Keratinocyte (primary cell): ENCODE measurements around the gene MYL7. TPM values are rescaled to one million over a fixed set of nuclear protein-coding genes. Genes with fewer than 3 reads are reported as not detected.

Source experiments
- DNase-seq: peaks from one replicate; pipeline ENCODE4 v3.0.0-alpha.2; 2011; ENCODE audit warnings: low read depth, missing footprints, low spot score
- FAIRE-seq: peaks from 2 replicates; lab custom pipeline; 2011; peaks lifted over from hg19 to GRCh38; lab: Jason Lieb, UNC
- H2AFZ ChIP-seq: 2 replicates; pipeline ENCODE4 v1.6.0; 2012; ENCODE audit warnings: low read length, control low read depth, inconsistent platforms; ENCODE audit not compliant: control insufficient read depth
- H3K27ac ChIP-seq: 2 replicates; pipeline ENCODE4 v1.5.1; 2011; ENCODE audit warnings: low read length; ENCODE audit not compliant: control insufficient read depth, insufficient read depth
- H3K27me3 ChIP-seq: 3 replicates; pipeline ENCODE4 v1.6.0; 2011; ENCODE audit warnings: low read length; ENCODE audit not compliant: control insufficient read depth, insufficient read depth; ENCODE audit errors: extremely low read depth
- H3K36me3 ChIP-seq, 2 experiments: 2 replicates in 1 of 2; 3 replicates in 1 of 2; pipeline ENCODE4 v1.5.1; 2011; ENCODE audit warnings: low read length in 2 of 2, mild to moderate bottlenecking in 1 of 2; ENCODE audit not compliant: control insufficient read depth in 2 of 2, insufficient read depth in 2 of 2; ENCODE audit errors: extremely low read depth in 1 of 2
- H3K4me1 ChIP-seq: 3 replicates; pipeline ENCODE4 v1.5.1; 2011; ENCODE audit warnings: low read length; ENCODE audit not compliant: control insufficient read depth, insufficient read depth; ENCODE audit errors: extremely low read depth
- H3K4me2 ChIP-seq: 3 replicates; pipeline ENCODE4 v1.6.0; 2011; ENCODE audit warnings: low read depth, low read length; ENCODE audit not compliant: control insufficient read depth, insufficient read depth; ENCODE audit errors: extremely low read depth
- H3K4me3 ChIP-seq, 3 experiments: fragments of 200-600 bp in 1 of 3; sonication (generic) in 1 of 3; 2 replicates in 2 of 3; 3 replicates in 1 of 3; pipeline ENCODE4 v1.5.1; 2011 to 2016; ENCODE audit warnings: low read length in 3 of 3, mild to moderate bottlenecking in 3 of 3, control low read depth in 2 of 3, inconsistent platforms in 1 of 3, low read depth in 1 of 3, mixed read lengths in 1 of 3, mixed run types in 1 of 3, moderate library complexity in 1 of 3; ENCODE audit not compliant: control insufficient read depth in 2 of 3, insufficient read depth in 2 of 3; ENCODE audit errors: extremely low read depth in 1 of 3
- H3K79me2 ChIP-seq: 2 replicates; pipeline ENCODE4 v1.6.0; 2012; ENCODE audit warnings: low read length; ENCODE audit not compliant: control insufficient read depth, insufficient read depth
- H3K9ac ChIP-seq: 3 replicates; pipeline ENCODE4 v1.6.0; 2011; ENCODE audit warnings: low read length; ENCODE audit not compliant: control insufficient read depth, insufficient read depth; ENCODE audit errors: extremely low read depth
- H3K9me1 ChIP-seq: 3 replicates; pipeline ENCODE4 v1.6.0; 2011; ENCODE audit warnings: low read length; ENCODE audit not compliant: control insufficient read depth, insufficient read depth; ENCODE audit errors: extremely low read depth
- H3K9me3 ChIP-seq: 2 replicates; pipeline ENCODE4 v1.5.1; 2012; ENCODE audit warnings: low read depth, low read length; ENCODE audit not compliant: control insufficient read depth
- H4K20me1 ChIP-seq: 3 replicates; pipeline ENCODE4 v1.6.0; 2011; ENCODE audit warnings: low read length; ENCODE audit not compliant: control insufficient read depth, insufficient read depth; ENCODE audit errors: extremely low read depth
- CTCF ChIP-seq, 3 experiments: IDR thresholded peaks in 1 of 3; conservative IDR thresholded peaks in 1 of 3; optimal IDR thresholded peaks in 1 of 3; 2 replicates in 2 of 3; 3 replicates in 1 of 3; pipeline versions ENCODE3 to v1.5.1; 2011; ENCODE audit warnings: low read length in 3 of 3, mild to moderate bottlenecking in 3 of 3, moderate library complexity in 2 of 3, control low read depth in 1 of 3, inconsistent platforms in 1 of 3; ENCODE audit not compliant: insufficient read depth in 2 of 3; ENCODE audit errors: extremely low read depth in 1 of 3
- EZH2 ChIP-seq: IDR thresholded peaks from one replicate; pipeline ENCODE4 v1.6.1; 2012; ENCODE audit warnings: inconsistent platforms, mild to moderate bottlenecking, low read length, moderate library complexity
- dilution Hi-C: fragments of 300-500 bp; cut with MboI; formaldehyde crosslinking; loops from one replicate; pipeline ENCODE4 v1.7.0; 2020; ENCODE audit warnings: low sequenced_read_pairs; ENCODE audit not compliant: extremely low pct_ligation_motif_present
- polyA plus RNA-seq, 5 experiments: library from polyadenylated mRNA; depleted of rRNA in 3 of 5; stranded (reverse) in 3 of 5; stranded (forward) in 1 of 5; unstranded in 1 of 5; fragments of >200 nt; gene quantifications; 1 replicate in 1 of 5; 2 replicates in 3 of 5; 3 replicates in 1 of 5; pipeline versions ENCODE4 v1.2.1 to v1.2.3, GENCODE V29; 2011 to 2012; ENCODE audit warnings: missing spikeins in 2 of 5, low read depth in 1 of 5, low replicate concordance in 1 of 5

Gene MYL7
- polyA plus RNA-seq, 1 donor (not counting 4 experiments of a cell fraction or from before 2014, with no cell fraction given): 0.59 TPM

GRCh38 chr7:44136731-44137130 is 4.4 kb downstream of the MYL7 start:
- TF ChIP-seq CTCF (optimal IDR thresholded peaks at IDR 0.05 in 1 of 3, IDR thresholded peaks at IDR 0.05 in 1 of 3, conservative IDR thresholded peaks at IDR 0.05 in 1 of 3; ENCODE audit: extremely low read depth in 1 of 3, insufficient read depth in 2 of 3, low read length in 3 of 3) (no peak), EZH2 (no peak)
- Histone ChIP-seq H3K27ac (no peak overlapping the region), H3K9ac (no peak overlapping the region), H3K4me1 (no peaks in the 10 kb centered on the region), H3K4me2 (no peak overlapping the region), H4K20me1 (no peaks in the 10 kb centered on the region), H3K9me3 (no peaks in the 10 kb centered on the region), H3K27me3 (peaks cover 9% of the 10 kb centered on the region), H3K79me2 (no peaks in the 10 kb centered on the region), H3K4me3 (no peak overlapping the region), H3K36me3 (no peaks in the 10 kb centered on the region), H3K9me1 (no peaks in the 10 kb centered on the region), H2AFZ (no peak overlapping the region)
- FAIRE-seq (no peak), DNase-seq (no peak)
- dilution Hi-C loops: no loop called here

- FAIRE-seq: no peak
- H3K9ac ChIP-seq: no peak overlapping the region
Observed at GRCh38 chr7:44134943-44135628, 6.0 kb downstream of the MYL7 start.

More at GRCh38 chr7:44134943-44135628, 6.0 kb downstream of the MYL7 start:
- no peaks in the 10 kb centered on the region for H3K36me3 ChIP-seq
- no peaks in the 10 kb centered on the region for H4K20me1 ChIP-seq
- no peak overlapping the region for H3K27ac ChIP-seq
- no peak for DNase-seq
- H3K9me1 ChIP-seq: no peaks in the 10 kb centered on the region
- H3K4me1 ChIP-seq: no peaks in the 10 kb centered on the region
- TF ChIP-seq EZH2 (no peak), CTCF (optimal IDR thresholded peaks at IDR 0.05 in 1 of 3, IDR thresholded peaks at IDR 0.05 in 1 of 3, conservative IDR thresholded peaks at IDR 0.05 in 1 of 3; ENCODE audit: extremely low read depth in 1 of 3, insufficient read depth in 2 of 3, low read length in 3 of 3) (no peak)
- H3K27me3 ChIP-seq: peaks cover 6% of the 10 kb centered on the region
- dilution Hi-C loops: no loop called here
- no peak overlapping the region for H3K4me2 ChIP-seq
- H3K4me3 ChIP-seq: no peak overlapping the region
- H2AFZ ChIP-seq: no peak overlapping the region
- no peaks in the 10 kb centered on the region for H3K79me2 ChIP-seq
- H3K9me3 ChIP-seq: no peaks in the 10 kb centered on the region
